Posterior cingulate gyrus (tissue), 11 donors: ENCODE measurements around the gene UACA.
"Not testable (repeated sequence)": the region's sequence is repeated elsewhere in the genome, so short reads cannot be mapped to it uniquely, and the experiment has no call there.

Experiments used
- DNase-seq, 10 donors: peaks; one replicate each; pipeline versions ENCODE4 v3.0.0 to v3.0.0-alpha.2; 2020 to 2021; ENCODE audit warnings: mixed read lengths in 3 of 10
- intact Hi-C: fragments of 100-400 bp; cut with DNase I; formaldehyde crosslinking; loops from one replicate; pipeline ENCODE4 v1.15.1; 2023

Gene UACA

GRCh38 chr15:70632491-70633102, 130.8 kb downstream of the UACA start:
- intact Hi-C loops: no loop called here
- DNase-seq: no peak

GRCh38 chr15:70632079-70632478, 131.3 kb downstream of the UACA start:
- intact Hi-C loops: no loop called here
- no peak for DNase-seq

GRCh38 chr15:70629735-70630273, 133.6 kb downstream of the UACA start:
- peak in 1 of 10 donors; percentile 73 for DNase-seq
- intact Hi-C loops: no loop called here

- no peak for DNase-seq
- intact Hi-C loops: no loop called here
These were observed 134.8 kb downstream of the UACA start for GRCh38 chr15:70628549-70628896.

GRCh38 chr15:70627734-70628548, 135.4 kb downstream of the UACA start:
- DNase-seq: peak in 1 of 10 donors; percentile 75
- intact Hi-C loops: no loop called here

GRCh38 chr15:70627322-70627721, 136.0 kb downstream of the UACA start:
- intact Hi-C loops: no loop called here
- DNase-seq: no peak

- DNase-seq: no peak
- intact Hi-C loops: no loop called here
These were observed 137.9 kb downstream of the UACA start for GRCh38 chr15:70625438-70625837.

- intact Hi-C loops: no loop called here
- no peak for DNase-seq
These were observed 138.3 kb downstream of the UACA start for GRCh38 chr15:70625011-70625410.

- no peak for DNase-seq
- intact Hi-C loops: no loop called here
These were observed 144.4 kb downstream of the UACA start for GRCh38 chr15:70618929-70619328.

GRCh38 chr15:70617911-70618287, 145.5 kb downstream of the UACA start:
- no peak for DNase-seq
- intact Hi-C loops: no loop called here

- intact Hi-C loops: no loop called here
- DNase-seq: no peak
These were observed 146.1 kb downstream of the UACA start for GRCh38 chr15:70617076-70617910.

GRCh38 chr15:70616311-70616756, 147.0 kb downstream of the UACA start:
- intact Hi-C loops: not testable (repeated sequence)

GRCh38 chr15:70615435-70616310, 147.7 kb downstream of the UACA start:
- intact Hi-C loops: no loop called here
- DNase-seq: no peak

More at GRCh38 chr15:70616311-70616756, 147.0 kb downstream of the UACA start:
- not testable (repeated sequence) for DNase-seq

GRCh38 chr15:70614221-70614620, 149.1 kb downstream of the UACA start:
- intact Hi-C loops: no loop called here
- no peak for DNase-seq

- intact Hi-C loops: no loop called here
- DNase-seq: no peak
These were observed 150.1 kb downstream of the UACA start for GRCh38 chr15:70613271-70613670.

GRCh38 chr15:70611286-70611685, 152.1 kb downstream of the UACA start:
- intact Hi-C loops: no loop called here
- no peak for DNase-seq

- intact Hi-C loops: no loop called here
- DNase-seq: no peak
These were observed 152.8 kb downstream of the UACA start for GRCh38 chr15:70610541-70610940.

- peak in 1 of 10 donors; percentile 42 for DNase-seq
- intact Hi-C loops: no loop called here
These were observed 153.5 kb downstream of the UACA start for GRCh38 chr15:70609889-70610288.

GRCh38 chr15:70608144-70608543, 155.2 kb downstream of the UACA start:
- DNase-seq: no peak
- intact Hi-C loops: no loop called here
